HG03469 (cell line): Measurements from ENCODE around the gene TSPOAP1.
A peak's percentile ranks its signal among the peaks of the same experiment; 100 is the strongest.

ENCODE experiments used
- ATAC-seq: cut with Tn5 transposase; IDR thresholded peaks from one replicate; pipeline ENCODE4 v1.9.1; 2021; ENCODE audit warnings: mild to moderate bottlenecking, moderate library complexity, moderate number of reproducible peaks; ENCODE audit not compliant: unreplicated experiment

TSPOAP1 gene

DNA sequence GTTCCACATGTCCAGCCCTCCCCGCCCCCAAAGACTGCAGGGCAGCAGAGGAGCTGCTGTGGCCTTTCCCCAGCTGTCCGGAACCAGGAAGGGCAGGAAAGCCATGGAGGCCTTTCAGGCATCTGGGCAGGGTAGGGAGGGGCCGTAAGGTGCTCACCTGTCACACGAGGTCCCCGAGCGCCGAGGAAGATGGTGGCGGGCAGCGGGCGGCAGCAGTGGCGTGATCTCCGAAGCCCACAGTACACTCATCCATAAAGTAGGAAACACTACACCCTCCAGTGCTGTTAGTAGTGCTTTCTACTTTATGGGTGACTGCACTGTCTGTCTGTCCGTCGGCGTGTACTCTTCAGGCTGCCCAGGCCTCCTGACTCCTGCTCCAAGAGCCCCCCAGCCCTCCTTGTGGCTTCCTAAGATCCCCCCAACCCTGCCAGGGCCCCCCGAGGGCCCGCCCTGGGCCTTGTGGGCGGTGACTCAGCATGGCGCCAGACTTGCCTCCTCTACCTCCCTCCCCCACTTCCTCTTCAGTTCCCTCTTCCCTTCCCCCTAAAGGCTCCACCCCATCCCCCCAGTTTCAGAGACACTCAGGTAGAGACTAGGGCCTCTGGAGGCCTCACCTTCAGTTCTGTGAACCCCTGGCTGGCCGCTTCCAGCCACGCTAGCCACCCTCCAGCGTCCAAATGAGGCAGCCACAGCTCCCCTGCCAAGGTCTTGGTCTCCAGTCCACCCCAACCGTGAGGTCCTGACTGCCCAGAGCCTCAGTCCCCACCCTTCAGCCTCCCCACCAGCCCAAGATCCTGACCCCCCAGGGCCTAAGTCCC is 2.6 kb upstream of the TSPOAP1 start:
- no peak for ATAC-seq

DNA sequence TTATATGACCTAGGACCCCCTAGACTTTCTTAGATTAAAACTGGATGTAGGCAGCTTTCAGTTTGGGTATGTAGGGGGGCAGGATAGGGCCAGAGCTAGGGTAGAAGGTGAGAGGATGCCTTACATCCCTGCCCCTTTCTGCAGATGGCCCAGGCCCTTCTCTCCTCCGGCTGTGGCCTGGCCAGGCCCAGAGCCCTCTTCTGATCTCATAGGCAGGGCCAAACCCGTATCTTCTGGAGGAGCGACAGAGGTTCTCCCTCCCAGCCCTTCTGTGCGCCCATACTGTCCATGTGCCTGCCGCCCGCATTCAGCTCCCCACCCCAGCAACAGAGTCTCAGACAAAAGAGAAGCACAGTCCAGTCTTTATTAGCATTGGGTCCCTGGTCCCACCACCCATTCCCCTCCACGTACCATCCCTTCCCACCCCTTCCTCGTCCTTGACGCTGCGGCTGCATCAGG is 2.0 kb upstream of the TSPOAP1 start:
- no peak for ATAC-seq

DNA sequence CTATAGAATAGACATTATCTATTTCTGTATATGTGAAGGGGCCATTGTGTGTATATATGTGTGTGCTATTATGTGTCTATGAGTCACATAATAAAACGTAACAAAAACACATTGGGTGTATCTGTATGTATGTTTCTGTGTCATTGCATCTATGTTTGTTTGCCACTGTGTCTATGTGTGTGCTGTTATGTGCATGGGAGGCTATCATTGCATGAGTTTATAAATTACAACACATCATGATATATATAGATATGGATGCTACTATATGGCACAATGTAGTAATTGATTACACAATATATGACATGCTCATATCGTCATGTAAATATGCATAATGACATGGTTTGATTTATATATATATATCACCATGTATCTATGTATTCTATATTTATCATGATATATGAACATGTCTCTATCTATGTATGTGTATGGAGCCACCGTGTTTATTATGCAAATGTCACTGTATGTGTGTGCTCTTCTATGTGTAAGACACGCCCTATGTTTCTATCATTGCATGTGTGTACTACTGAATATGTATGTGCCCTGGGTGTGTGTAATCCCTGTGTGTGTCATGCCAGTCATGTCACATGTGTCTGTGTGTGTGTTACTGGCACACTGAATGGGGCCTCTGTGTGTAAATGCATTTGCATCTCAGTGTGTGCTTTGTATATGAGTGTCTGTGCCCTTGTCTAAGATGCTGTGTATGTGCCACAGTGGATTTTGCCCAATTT is 1.4 kb upstream of the TSPOAP1 start:
- ATAC-seq = peak; percentile 22

DNA sequence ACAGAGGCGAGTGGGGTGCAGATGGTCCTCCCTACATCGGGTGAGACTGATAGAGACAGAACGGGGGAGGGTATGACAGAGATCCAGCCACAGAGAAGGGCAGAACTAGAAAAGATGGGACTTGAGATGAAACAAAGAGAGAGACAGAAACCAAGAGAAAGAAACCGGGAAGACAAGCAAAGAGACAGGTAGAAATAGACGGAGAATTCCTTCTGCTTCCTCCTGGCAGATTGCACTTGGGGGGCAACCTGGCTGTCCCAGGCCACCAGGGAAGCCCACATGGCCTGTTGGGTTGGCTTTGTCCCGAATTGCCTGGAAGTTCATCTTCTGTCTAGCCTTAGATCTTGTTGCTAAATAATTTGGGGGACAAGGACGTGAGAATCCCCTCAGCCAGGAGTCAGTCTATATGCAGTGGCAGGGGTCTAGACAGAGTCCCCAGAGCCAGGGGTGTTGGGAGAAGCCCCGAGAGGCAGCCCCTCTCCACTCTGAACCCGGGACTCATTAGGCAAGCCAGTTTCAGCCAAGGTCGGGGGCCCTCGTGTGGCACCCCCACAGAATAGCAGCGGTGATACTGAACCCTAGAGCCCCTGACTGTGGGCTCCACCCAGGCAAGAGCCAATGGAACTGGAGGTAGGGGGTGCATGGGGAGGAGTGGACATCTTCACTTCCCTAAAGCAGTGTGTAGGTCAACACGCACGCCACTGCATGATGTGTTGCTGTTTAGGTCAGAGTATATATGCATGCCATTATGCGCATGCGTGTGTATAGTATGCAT is 627 bp upstream of the TSPOAP1 start:
- peak; percentile 26 for ATAC-seq

DNA sequence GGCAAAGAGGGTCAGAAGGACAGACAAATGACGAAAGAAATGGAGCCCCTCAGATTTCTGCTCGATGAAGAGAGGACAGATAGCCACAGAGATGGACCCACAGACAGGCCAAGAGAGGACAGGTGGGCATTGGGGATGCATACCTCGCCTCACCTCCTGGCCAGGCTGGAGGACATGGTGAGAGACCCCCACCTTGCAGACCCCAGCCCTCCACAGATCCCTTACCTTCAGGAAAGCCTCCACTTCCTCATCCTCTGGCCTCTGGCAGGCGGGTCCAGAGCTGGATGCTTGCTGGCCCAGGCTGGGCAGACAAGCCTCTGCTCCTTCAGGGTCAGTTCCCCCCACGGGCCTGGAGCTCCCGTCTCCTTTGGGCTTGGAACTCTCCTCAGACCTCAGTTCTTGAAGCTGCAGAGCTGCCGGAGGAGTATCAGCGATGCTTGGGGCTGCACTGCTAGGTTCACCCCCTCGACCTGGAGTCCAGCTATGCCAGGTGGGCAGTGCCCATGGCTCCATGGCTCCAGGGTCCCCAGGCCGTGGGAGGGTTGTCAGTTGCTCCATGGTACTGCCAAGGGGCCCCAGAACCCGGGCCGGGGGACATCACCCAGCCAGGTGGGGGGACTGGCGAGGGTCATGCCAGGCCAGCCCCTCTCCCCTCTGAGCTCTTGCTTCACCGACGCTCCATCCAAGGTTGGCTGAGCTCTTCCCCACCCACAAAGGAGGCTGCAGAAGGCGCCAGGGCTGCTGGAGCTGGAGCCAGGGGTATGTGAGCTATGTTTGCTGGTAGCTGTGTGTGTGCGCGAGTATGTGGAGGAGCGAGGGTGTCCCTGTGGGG is 1.0 kb downstream of the TSPOAP1 start:
- ATAC-seq = no peak

DNA sequence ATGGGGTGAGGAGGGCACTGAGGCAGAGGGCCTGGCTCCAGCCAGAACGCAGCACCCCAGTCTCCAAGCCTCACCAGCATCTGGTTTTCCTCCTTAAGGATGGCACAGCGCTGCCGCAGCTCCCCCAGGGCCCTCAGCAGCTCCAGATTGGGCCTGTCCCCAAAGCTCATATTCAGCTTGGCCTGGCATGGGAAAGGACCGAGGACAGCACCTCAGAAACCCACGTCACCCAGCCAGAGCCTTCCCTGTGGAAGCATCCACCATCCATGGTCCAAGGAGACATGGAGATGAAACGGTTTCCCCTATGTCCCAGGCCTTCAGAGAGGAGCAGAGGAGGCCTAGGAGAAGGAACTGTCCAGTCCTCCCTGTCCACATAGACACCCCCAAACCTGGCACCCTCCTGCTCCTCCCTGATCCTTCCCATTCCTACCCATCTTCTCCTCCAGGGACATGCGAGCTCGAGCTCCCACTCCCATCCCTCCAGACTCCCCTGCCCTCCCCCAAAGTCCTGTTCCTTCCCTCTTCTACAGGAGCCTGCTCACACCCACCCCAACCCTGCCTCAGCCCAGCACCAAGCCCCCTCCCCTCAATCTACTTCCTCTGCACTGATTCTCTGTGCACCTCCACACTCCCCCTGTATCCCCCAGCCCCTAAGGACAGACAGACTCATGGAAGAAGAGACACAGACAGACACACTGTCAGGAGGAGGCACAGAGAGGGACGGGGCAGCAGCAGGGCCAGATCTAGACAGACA is 1.8 kb downstream of the TSPOAP1 start:
- no peak for ATAC-seq

DNA sequence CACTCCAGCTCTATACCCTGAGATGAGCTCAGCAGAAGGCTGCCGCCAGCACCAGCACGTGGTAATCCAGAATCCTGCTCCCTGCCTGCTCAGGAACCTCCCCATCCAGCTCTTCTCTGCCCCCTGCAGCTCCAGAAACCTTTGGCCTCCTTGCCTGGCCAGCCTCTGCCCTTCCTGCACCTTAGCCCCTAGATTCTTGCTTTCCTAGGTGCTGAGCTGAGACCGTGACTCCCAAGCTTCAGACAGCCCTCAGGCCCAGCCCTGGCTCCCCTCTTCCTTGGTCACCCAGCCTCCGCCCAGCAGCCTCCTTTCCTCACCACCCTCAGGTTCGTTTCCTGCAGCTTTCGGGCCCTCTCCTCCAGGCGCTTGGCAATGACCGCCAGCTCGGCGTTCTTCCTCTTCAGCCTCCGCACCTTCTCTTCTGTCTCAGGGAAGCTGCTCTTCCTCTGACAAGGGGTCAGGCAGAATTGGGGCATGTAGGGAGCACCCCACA is 2.6 kb downstream of the TSPOAP1 start:
- no peak for ATAC-seq

DNA sequence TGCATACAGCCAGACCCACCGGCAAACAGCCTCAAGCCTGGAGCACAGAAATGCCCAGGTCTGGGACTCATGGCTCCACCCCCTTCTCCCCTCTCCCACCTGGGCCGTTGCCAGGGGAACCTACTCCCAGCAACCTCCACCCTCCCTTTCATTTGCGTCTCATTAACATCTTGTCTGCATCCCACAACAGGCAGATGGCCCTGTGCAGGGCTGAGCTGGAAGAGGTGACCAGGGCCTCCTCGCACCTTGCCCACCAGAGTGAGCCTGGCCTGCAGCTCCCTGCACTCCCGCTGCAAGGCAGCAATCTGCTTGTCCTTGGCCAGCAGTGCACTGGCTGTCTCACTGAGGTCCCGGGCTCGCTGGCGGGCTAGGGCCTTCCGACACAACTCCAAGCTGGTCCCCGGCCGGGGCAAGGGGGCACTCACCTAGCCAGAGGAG is 3.3 kb downstream of the TSPOAP1 start:
- no peak for ATAC-seq

DNA sequence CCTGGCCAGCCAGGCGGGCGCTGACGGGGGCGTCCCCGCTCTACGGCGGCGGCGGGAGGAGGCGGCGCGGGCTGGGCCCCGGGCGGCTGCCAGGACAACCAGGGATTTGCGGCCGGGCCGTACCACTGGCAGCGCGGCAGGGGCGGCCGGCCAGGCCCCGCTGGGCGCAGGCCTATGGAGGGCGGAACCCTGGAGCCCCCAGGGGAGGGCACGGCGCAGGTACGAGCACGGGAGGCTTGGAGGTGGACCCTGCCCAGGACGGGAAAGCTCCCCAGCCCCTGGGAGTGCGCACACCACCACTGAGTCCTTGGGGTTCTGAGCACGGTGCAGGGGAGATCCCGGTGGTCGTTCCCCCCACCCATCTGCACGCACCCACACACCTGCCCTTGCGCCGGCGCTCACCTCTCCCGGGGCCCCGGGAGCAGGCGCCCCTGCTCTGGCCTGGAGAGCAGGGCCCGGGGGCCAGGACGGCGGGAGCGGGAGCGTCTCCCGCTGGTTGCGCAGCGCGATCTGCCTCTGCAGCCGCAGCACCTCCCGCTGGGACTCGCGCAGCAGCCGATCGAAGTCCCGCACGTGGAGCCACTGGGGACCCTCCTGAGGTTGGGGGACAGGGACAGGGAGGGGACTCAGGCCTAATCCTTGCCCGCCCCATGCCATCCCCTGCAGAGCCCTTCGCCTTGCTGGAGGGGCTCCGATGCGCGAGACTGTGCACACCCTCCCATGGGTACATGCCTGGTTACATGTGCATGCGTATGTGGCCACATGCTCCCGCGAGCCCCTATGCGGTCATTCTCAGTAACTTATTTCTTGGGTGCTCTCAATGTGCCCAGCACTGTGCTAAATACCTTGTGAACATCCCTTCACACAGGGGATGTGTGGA is 3.9 kb downstream of the TSPOAP1 start:
- no peak for ATAC-seq

DNA sequence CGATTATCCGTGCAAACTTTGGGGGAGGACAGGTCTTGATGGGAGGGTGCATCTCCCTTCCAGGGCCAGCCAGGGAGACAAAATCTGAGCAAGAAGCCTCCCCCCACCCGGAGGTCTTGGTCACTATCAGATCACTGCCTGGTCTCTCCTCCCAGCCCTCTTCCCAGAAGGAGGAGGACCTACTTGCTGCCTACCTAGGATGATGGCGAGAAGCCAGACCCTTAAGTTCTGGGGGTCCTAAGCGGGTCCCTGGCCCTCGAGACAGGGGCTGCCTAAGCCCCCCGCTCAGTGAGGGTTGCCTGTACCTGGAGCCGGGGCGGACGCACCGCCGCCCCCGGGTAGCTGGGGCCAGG is 4.6 kb downstream of the TSPOAP1 start:
- ATAC-seq = no peak

DNA sequence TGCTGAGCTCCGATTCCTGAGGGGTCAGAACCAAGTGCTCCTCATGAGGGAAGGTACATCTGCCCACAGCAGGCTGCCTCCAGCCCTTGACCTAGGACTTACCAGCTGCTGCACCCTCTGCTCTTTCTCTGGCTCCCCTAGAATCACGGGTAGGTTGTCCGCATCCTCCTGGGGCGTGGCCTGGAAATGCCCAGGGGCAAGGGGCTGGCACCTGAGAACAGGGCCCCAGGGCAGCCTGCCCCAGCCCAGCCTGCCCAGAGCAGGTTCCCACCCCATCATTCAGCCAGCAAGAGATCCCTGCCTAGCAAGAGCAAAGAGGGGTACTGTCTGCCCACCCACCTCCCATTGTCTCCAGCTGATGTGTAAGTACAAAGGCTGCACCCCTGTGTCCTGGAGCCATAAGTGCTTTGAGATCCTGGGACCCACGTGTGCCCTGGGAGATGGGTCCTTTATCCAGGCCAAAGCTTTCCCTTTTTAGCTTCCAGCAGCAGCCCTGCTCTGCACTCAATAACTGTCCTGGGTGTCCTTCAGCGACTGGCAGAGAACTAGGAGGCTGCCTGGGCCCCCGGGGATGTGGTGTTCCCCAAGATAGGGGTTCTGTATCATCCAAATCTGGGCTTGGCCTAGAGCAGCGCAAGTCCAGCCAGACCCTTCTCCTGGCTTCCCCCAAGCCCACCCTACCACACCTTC is 5.1 kb downstream of the TSPOAP1 start:
- no peak for ATAC-seq

DNA sequence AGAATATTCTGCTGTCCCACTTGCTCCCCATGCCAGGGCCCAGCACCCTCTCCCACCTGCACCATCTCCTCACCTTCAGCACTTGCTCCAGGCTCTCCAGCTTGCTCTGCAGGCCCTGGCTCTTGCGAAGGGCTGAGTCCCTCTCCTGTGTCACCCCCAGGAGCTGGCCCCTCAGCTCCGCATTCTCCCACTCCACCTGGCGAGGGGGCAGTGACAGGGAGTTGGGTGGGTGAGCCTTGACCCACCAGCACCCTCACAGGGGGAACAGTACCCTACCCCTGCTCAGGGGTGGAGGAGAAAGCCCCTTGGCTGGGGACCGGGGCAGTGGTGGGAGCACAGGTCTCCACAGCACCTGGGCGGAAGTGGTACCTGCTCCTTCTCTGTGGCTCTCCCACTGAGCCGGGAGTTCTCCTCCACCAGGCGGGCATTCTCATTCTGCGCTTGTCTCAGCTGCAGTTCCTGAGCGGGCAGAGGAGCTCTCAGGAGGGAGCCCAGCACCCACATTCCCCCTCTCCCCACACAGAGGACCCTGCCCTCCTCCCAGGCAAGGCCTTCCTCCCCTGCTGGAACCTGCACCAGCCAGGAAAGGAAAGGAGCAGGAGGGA is 5.9 kb downstream of the TSPOAP1 start:
- ATAC-seq = no peak

DNA sequence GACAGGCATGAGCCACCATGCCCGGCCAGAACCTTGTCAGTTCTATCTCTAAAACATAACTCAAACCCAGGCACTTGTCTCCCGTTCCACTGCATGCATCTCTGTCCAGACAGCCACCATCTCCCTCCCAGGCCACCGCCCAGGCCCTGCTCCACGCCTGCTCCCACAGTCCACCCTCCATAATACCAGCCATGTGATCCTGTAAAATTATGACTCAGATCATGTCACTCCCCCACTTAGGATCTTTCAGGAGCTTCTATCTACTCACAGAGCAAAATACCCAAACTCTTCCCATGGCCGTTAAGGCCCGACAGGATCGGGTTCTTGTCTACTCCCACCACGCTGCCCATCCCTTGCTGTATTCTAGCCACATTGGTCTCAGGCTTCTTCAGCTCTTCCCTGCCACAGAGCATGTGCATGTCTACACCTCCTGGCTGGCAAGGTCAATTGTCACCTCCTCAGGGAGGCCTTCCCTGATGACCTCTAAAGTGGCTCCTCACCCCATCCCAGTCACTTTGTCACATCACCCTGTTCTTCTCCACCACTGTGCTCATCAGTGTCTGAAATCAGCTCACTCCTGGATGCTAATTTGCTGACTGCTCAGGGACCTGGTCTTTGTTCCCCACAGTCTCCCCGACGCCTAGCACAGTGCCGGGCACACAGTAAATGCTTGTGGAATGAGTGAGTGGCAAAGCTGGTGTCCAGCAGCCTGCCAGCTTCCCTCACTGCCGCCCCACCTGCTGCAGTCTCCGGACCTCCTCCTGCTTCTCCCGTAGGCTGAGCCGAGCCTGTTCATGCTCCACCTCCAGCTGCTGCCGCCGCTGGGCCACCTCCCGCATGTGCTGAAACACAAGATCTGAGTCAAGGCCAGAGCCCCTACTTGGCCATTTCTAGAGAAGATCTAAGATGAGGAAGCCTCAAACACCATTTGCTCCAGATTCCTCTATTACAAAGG is 6.7 kb downstream of the TSPOAP1 start:
- ATAC-seq = no peak

DNA sequence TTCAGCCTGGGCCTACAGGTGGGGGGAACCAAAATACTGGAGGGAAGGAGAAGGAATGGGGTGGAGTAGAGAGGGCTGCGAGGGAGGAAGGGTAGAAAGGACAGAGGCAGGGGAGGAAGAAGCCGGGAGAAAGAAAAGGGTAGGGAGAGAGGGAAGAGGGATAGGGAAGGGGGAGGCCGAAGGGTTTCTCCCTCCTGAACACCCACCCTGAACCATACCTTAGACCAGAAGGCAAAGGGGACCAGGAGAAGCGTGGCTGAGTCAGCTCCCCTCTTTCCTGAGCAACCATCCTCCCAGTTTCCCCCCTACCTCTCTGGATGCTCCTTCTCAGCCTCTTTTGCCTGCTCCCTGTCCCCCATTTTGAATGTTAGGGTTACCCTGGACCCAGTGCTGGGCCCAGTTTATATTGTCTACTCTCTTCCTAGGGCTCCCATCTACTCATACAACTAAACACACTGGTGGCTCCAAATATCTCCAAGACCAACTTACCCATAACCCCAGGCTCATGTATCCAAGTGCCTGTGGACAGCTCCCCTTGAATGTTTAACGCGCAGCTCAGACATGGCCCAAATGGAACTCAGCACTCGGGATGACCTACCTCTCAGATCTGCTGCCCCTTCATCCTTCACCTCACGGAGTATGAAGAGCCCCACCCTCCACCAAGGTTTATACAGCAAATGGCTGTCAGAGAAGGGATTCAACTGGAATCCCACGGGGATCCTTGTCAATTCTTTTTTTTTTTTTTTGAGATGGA is 7.8 kb downstream of the TSPOAP1 start:
- ATAC-seq = no peak

DNA sequence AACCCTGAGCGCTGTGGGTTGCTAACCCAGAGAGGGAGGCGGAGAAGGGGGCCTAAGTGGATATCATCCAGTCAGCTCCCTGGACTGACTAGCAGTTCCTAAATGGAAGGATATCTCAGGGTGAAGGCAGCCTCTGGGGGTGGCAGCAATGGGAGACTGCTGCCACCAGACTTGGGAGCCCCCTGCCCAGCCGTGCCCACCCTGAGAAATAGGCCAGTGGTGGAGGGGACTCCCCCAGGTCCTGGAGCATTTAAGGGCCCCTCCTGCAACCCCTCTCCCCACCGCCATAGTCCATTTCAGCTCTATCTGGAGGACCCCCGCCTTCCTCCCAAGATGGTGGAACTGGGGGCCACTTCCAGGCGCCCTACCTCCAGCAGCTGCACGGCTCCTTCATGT is 8.4 kb downstream of the TSPOAP1 start:
- no peak for ATAC-seq
